Measurements from ENCODE around the gene TFR2. TPM values are rescaled to one million over a fixed set of nuclear protein-coding genes. Genes with fewer than 3 reads are reported as not detected.

TFR2 gene
- total RNA-seq, 1 experiment from 2014 or later, result 6.2 TPM

DNA sequence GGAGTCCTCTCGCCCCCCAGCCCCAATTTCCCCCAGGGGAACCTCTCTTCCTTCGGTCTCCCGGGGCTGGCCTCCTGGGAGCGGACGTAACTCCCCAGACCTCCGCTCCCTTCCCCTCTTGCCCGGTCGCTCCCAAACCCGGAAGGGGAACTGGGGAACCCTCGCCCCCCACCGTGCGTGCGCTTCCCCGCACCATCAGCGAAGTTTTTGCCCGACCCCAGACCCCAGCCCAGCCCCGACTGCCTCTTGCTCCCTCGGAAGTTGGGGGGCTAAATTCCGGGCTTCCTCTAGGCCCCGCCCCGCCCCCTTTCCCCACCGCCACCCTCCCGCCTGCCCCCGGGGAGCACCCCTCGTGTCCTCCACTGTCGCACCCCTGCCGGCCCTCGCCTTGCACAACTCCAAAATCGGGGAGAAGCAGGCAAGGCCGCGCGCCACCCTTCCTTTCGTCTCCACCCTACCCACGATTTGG is 32.6 kb upstream of the TFR2 start:
- Histone ChIP-seq H4K20me1 (ENCODE audit: insufficient read depth) (peaks cover 23% of the 10 kb centered on the region), H3K36me3 (ENCODE audit: low read depth) (peaks cover 13% of the 10 kb centered on the region; the same call in 1 of the 2 replicates), H3K4me1 (replicated peaks; ENCODE audit: insufficient read depth) (no peaks in the 10 kb centered on the region; the same call in 1 of the 2 replicates), H3K27me3 (ENCODE audit: insufficient read depth, low read depth) (no peaks in the 10 kb centered on the region), H3K4me3 (peak overlapping the region; percentile 99), H3K79me2 (ENCODE audit: low read depth) (peaks cover 24% of the 10 kb centered on the region), H3K27ac (peak overlapping the region; percentile 75; the same call in 1 of the 2 replicates), H3K9me3 (ENCODE audit: insufficient read depth, low read depth) (no peaks in the 10 kb centered on the region), H3K4me2 (peak overlapping the region; percentile 81), H3K9me2 (ENCODE audit: insufficient read depth) (no peaks in the 10 kb centered on the region), H3F3A (ENCODE audit: insufficient read depth, low read depth) (peaks cover 8% of the 10 kb centered on the region; the same call in 1 of the 2 replicates), H2AFZ (peak overlapping the region; percentile 94)
- intact Hi-C loops (cut with micrococcal nuclease; ENCODE audit: unreplicated experiment), result loop anchor here (1.0 to 5.0 kb wide), 5 partner anchors 47 to 216 kb away; partner anchors contain the start of genes FBXO24, LRCH4 and MOSPD3
- POLR2A ChIA-PET (ENCODE audit: unreplicated experiment), result no interaction called here
- BruUV-seq (replicated peaks), result no TSS peak
- CTCF ChIA-PET, result no interaction called here
- TF ChIP-seq, protein P1, sequence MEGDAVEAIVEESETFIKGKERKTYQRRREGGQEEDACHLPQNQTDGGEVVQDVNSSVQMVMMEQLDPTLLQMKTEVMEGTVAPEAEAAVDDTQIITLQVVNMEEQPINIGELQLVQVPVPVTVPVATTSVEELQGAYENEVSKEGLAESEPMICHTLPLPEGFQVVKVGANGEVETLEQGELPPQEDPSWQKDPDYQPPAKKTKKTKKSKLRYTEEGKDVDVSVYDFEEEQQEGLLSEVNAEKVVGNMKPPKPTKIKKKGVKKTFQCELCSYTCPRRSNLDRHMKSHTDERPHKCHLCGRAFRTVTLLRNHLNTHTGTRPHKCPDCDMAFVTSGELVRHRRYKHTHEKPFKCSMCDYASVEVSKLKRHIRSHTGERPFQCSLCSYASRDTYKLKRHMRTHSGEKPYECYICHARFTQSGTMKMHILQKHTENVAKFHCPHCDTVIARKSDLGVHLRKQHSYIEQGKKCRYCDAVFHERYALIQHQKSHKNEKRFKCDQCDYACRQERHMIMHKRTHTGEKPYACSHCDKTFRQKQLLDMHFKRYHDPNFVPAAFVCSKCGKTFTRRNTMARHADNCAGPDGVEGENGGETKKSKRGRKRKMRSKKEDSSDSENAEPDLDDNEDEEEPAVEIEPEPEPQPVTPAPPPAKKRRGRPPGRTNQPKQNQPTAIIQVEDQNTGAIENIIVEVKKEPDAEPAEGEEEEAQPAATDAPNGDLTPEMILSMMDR (conservative IDR thresholded peaks at IDR 0.05), result no peak
- TF ChIP-seq EZH2 (IDR thresholded peaks at IDR 0.05; ENCODE audit: low read depth), result no peak
- no peak for DNase-seq

DNA sequence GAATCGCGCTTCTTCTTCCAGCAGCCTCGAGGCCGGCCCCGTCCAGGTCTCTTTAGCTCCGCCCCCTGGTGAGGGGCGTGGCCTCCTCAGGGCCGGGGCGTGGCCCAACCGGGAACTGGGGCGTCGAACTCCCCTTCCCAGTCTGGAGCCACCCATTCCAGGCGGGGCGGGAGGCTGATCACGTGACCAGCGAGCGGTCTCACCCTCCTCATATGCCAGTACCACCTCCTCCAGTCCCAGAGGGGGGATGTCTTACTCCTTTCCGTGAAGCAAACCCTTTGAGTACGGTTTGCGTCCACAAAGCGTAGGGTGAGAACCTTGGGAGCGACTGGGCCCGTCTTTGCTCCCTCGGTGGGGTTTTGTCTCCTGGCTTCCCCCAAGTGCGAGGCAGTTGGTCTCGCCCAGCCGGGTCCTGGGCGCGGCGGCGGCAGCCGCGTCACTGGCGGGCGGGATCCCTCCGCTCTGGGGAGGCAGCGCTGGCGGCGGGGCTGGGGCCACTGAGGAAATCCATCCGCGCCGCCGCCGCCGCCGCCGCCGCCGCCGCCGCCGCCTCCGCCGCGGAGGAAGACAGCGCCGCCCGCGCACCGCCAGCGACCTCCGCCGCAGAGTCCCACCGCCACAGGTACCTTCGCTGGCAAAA is 32.1 kb upstream of the TFR2 start, which contains the start of gene GNB2:
Gene GNB2, plus strand, starts transcription at position 439 of the 640 bp plus-strand sequence. CDS start 2,526 bp downstream, outside the sequence.
- ChIA-PET POLR2A (ENCODE audit: unreplicated experiment) (interaction anchor here (0.5 to 1.1 kb wide), 10 partner anchors 23 to 650 kb away, joined by 3 to 8 read pairs (median 6); partner anchors contain the start of genes FBXO24, MEPCE, MOSPD3 and SRRT), CTCF (interaction anchor here (1.3 kb wide), 1 partner anchor 39 kb away, joined by 6 read pairs; no protein-coding TSS in a partner anchor)
- BruUV-seq (replicated peaks), result no TSS peak
- TF ChIP-seq EZH2 (IDR thresholded peaks at IDR 0.05; ENCODE audit: low read depth), result no peak
- TF ChIP-seq, protein P1 (conservative IDR thresholded peaks at IDR 0.05), result no peak
- Histone ChIP-seq H4K20me1 (ENCODE audit: insufficient read depth) (peaks cover 19% of the 10 kb centered on the region), H3K79me2 (ENCODE audit: low read depth) (peaks cover 24% of the 10 kb centered on the region), H3K27me3 (ENCODE audit: insufficient read depth, low read depth) (no peaks in the 10 kb centered on the region), H3K4me2 (peak within 1 kb of the TSS; percentile 81), H3K4me3 (peak within 1 kb of the TSS; percentile 99), H3K36me3 (ENCODE audit: low read depth) (peaks cover 12% of the 10 kb centered on the region; the same call in 1 of the 2 replicates), H3K9me3 (ENCODE audit: insufficient read depth, low read depth) (no peaks in the 10 kb centered on the region), H2AFZ (peak within 1 kb of the TSS; percentile 94), H3K9me2 (ENCODE audit: insufficient read depth) (no peaks in the 10 kb centered on the region), H3F3A (ENCODE audit: insufficient read depth, low read depth) (peaks cover 8% of the 10 kb centered on the region; the same call in 1 of the 2 replicates), H3K4me1 (replicated peaks; ENCODE audit: insufficient read depth) (no peaks in the 10 kb centered on the region; the same call in 1 of the 2 replicates), H3K27ac (peak within 1 kb of the TSS; percentile 75)
- DNase-seq, result peak; percentile 93 to 100
- intact Hi-C loops (cut with micrococcal nuclease; ENCODE audit: unreplicated experiment), result loop anchor here (1.0 to 5.0 kb wide), 5 partner anchors 46 to 217 kb away; partner anchors contain the start of genes FBXO24, LRCH4 and MOSPD3
